Heart left ventricle (tissue), 16 donors: Measurements from ENCODE around the gene ZNF709. TPM values are rescaled to one million over a fixed set of nuclear protein-coding genes. Genes with fewer than 3 reads are reported as not detected.
"Not testable (repeated sequence)": the region's sequence is repeated elsewhere in the genome, so short reads cannot be mapped to it uniquely, and the experiment has no call there.

ENCODE experiments used
- ATAC-seq, 4 donors: fragments of 200-7000 bp; cut with Tn5 transposase; one replicate each; pipeline ENCODE4 v1.9.1; 2020 to 2022; ENCODE audit warnings: moderate library complexity in 4 of 4, mild to moderate bottlenecking in 3 of 4, moderate number of reproducible peaks in 1 of 4
- DNase-seq, 5 donors: peaks; one replicate each; pipeline ENCODE4 v3.0.0-alpha.2; 2020
- H3K27ac ChIP-seq, 12 donors: fragments of 200-600 bp; sonication (generic) in 4 of 12; one replicate each; pipeline versions ENCODE4 v1.5.0 to v1.8.0; 2016 to 2022; ENCODE audit warnings: mild to moderate bottlenecking in 2 of 12
- H3K27me3 ChIP-seq, 9 donors: fragments of 200-600 bp; sonication (generic) in 2 of 9; one replicate each; pipeline versions ENCODE4 v1.5.1 to v1.8.0; 2016 to 2022; ENCODE audit warnings: mild to moderate bottlenecking in 3 of 9
- H3K36me3 ChIP-seq, 9 donors: fragments of 200-600 bp; sonication (generic) in 2 of 9; one replicate each; pipeline versions ENCODE4 v1.5.0 to v1.8.0; 2018 to 2022; ENCODE audit warnings: mild to moderate bottlenecking in 2 of 9
- H3K4me1 ChIP-seq, 12 donors: fragments of 200-600 bp; sonication (generic) in 4 of 12; one replicate each; pipeline versions ENCODE4 v1.5.0 to v1.8.0; 2016 to 2022; ENCODE audit warnings: mild to moderate bottlenecking in 3 of 12
- H3K4me3 ChIP-seq, 12 donors: fragments of 200-600 bp; sonication (generic) in 4 of 12; one replicate each; pipeline versions ENCODE4 v1.5.0 to v1.8.0; 2017 to 2022; ENCODE audit warnings: mild to moderate bottlenecking in 9 of 12, moderate library complexity in 4 of 12
- H3K9me3 ChIP-seq, 12 donors: fragments of 200-600 bp; sonication (generic) in 4 of 12; one replicate each; pipeline versions ENCODE4 v1.5.0 to v1.8.0; 2016 to 2022; ENCODE audit warnings: mild to moderate bottlenecking in 1 of 12
- CTCF ChIP-seq, 12 donors: fragments of 200-600 bp; sonication (generic) in 4 of 12; IDR thresholded peaks; one replicate each; pipeline versions ENCODE4 v1.5.0 to v1.8.0; 2018 to 2022; ENCODE audit warnings: antibody characterized with exemption in 12 of 12, mild to moderate bottlenecking in 5 of 12
- POLR2A ChIP-seq, 2 donors: fragments of 450-650 bp; IDR thresholded peaks; one replicate each; pipeline ENCODE4 v1.6.1; 2017; ENCODE audit warnings: antibody characterized with exemption in 2 of 2, mild to moderate bottlenecking in 2 of 2, moderate library complexity in 2 of 2
- WGBS, 4 donors: extraction: QIAGEN DNeasy Blood & Tissue Kit in 2 of 4; methylation state at CpG; one replicate each; pipeline versions ENCODE4 v1.1.5 to v1.1.7; 2013 to 2018; 5-methylcytosine and 5-hydroxymethylcytosine counted together
- intact Hi-C, 10 donors: fragments of 100-400 bp; cut with DNase I; formaldehyde crosslinking; loops; one replicate each; pipeline versions ENCODE4 v1.11.1 to v1.14.2; 2022
- polyA plus RNA-seq, 2 donors: library from polyadenylated mRNA; stranded (reverse); fragments of 200-250 nt; gene quantifications; one replicate each; pipeline ENCODE4 v1.2.3, GENCODE V29; 2013
- total RNA-seq, 9 donors: library from RNA; depleted of rRNA in 2 of 9; stranded (reverse); fragments of >200 nt in 2 of 9; fragmentation: NEBNext Ultra II Directional in 3 of 9; extraction: Animal tissue kit (Norgen Biotek cat#: 25700) in 3 of 9; gene quantifications; one replicate each; pipeline versions ENCODE4 v1.1.0 to v1.2.4, GENCODE V29; 2016 to 2023
- donor health status: ischemic (EF 13 %, LVEDD 7.1; RV severe dilation, severe dysfunction).
- donor health status: healthy with polysubstance abuse.
- donor health status: DM: no; HTN: yes; CAD: no.
- donor health status: DM: no; HTN: no; CAD: no.
- donor health status: ischemic (EF 25% LVEDD 6.9; RV normal size, moderate dysfunction).
- donor health status: ischemic (EF 25% LVEDD 5.7; RV mildly dilated, moderate dysfunction).
- donor health status: healthy.
- donor health status: DM: yes; HTN: yes; CAD: no.
- donor health status: ischemic (EF 35%, LVEDD 5.7; RV mildly dilated, moderate dysfunction).
- donor health status: nonischemic (EF 11% LVEDD 7.7; RV severe dilation, severe dysfunction).
- donor health status: DM: yes; HTN: yes; CAD: no.
- donor health status: PGD.
- donor health status: ischemic (EF 29% LVEDD 5.4; RV normal size, mild dysfunction).
- donor health status: nonischemic (EF 23%, LVEDD 6.1; RV moderate dilation, normal function).

Gene ZNF709
- total and polyA plus RNA-seq, 11 donors = 0.89 to 2.9 (median 1.4) TPM

- H3K4me1 ChIP-seq = peaks cover 0 to 26% (median 9%) of the 10 kb centered on the region in 12 donors
- intact Hi-C loops = no loop called here
- H3K9me3 ChIP-seq = peaks cover 0 to 7% (median 0%) of the 10 kb centered on the region in 12 donors
- H3K27me3 ChIP-seq = no peaks in the 10 kb centered on the region
- no peak for TF ChIP-seq CTCF (IDR thresholded peaks at IDR 0.05)
- no peak for TF ChIP-seq POLR2A (IDR thresholded peaks at IDR 0.05)
- H3K4me3 ChIP-seq = no peak overlapping the region
- H3K36me3 ChIP-seq = no peaks in the 10 kb centered on the region
- no peak overlapping the region for H3K27ac ChIP-seq
- WGBS, 4 donors = 65 to 68% (median 67%) methylated on average over 5 of the region's 5 CpGs
- DNase-seq (no peak), ATAC-seq (peak in 2 of 4 donors; percentile 39 to 68)
These were observed 6.2 kb downstream of the ZNF709 start for GRCh38 chr19:12478234-12478941.

GRCh38 chr19:12467651-12468050 lies 17.0 kb downstream of the ZNF709 start:
- ATAC-seq, H3K4me1 ChIP-seq, DNase-seq, H3K27ac ChIP-seq, H3K27me3 ChIP-seq, H3K4me3 ChIP-seq, intact Hi-C loops: not testable (repeated sequence)
- 92 to 98% (median 97%) methylated on average over 5 to 33 of the region's 33 CpGs for WGBS, 4 donors
- Histone ChIP-seq H3K36me3 (peaks cover 8 to 45% (median 27%) of the 10 kb centered on the region in 9 donors), H3K9me3 (peaks cover 0 to 87% (median 45%) of the 10 kb centered on the region in 12 donors)

- H3K27ac ChIP-seq = no peak overlapping the region
- WGBS, 4 donors = 77 to 97% (median 86%) methylated on average over 5 of the region's 5 CpGs
These were observed 19.4 kb downstream of the ZNF709 start for GRCh38 chr19:12465211-12465610.

GRCh38 chr19:12464769-12465168 lies 19.8 kb downstream of the ZNF709 start:
- peaks cover 8 to 71% (median 27%) of the 10 kb centered on the region in 9 donors for H3K36me3 ChIP-seq
- H3K27me3 ChIP-seq = no peaks in the 10 kb centered on the region
- peaks cover 0 to 94% (median 62%) of the 10 kb centered on the region in 12 donors for H3K9me3 ChIP-seq
- H3K4me3 ChIP-seq = no peak overlapping the region
- DNase-seq (no peak), ATAC-seq (no peak)
- no peak overlapping the region for H3K27ac ChIP-seq
- intact Hi-C loops = no loop called here
- 97 to 99% (median 98%) methylated on average over 3 of the region's 3 CpGs for WGBS, 4 donors
- no peaks in the 10 kb centered on the region for H3K4me1 ChIP-seq
- TF ChIP-seq CTCF (IDR thresholded peaks at IDR 0.05) = no peak
- TF ChIP-seq POLR2A (IDR thresholded peaks at IDR 0.05) = no peak

More at GRCh38 chr19:12465211-12465610, 19.4 kb downstream of the ZNF709 start:
- H3K27me3 ChIP-seq = no peaks in the 10 kb centered on the region
- H3K9me3 ChIP-seq = peaks cover 0 to 93% (median 61%) of the 10 kb centered on the region in 12 donors
- DNase-seq (no peak), ATAC-seq (no peak)
- H3K4me1 ChIP-seq = no peaks in the 10 kb centered on the region
- TF ChIP-seq POLR2A (IDR thresholded peaks at IDR 0.05) (no peak), CTCF (IDR thresholded peaks at IDR 0.05) (no peak)
- H3K36me3 ChIP-seq = peaks cover 8 to 68% (median 27%) of the 10 kb centered on the region in 9 donors
- no peak overlapping the region for H3K4me3 ChIP-seq
- intact Hi-C loops = no loop called here

GRCh38 chr19:12464139-12464538 lies 20.5 kb downstream of the ZNF709 start:
- WGBS, 4 donors = 96 to 98% (median 98%) methylated on average over 6 of the region's 6 CpGs
- intact Hi-C loops, ATAC-seq, H3K4me1 ChIP-seq, H3K4me3 ChIP-seq, DNase-seq, H3K27ac ChIP-seq, H3K27me3 ChIP-seq: not testable (repeated sequence)
- H3K36me3 ChIP-seq = peaks cover 8 to 71% (median 27%) of the 10 kb centered on the region in 9 donors
- H3K9me3 ChIP-seq = peaks cover 0 to 93% (median 62%) of the 10 kb centered on the region in 12 donors
